Prostate gland (tissue), 2 donors: ENCODE data around the gene ADAD2.

Source experiments
- CTCF ChIP-seq, 4 experiments: fragments of 200-600 bp in 2 of 4; fragments of 450-650 bp in 2 of 4; sonication (generic) in 2 of 4; IDR thresholded peaks; 1 replicate in 3 of 4; 2 replicates in 1 of 4; pipeline ENCODE4 v1.5.1; 2016 to 2019; ENCODE audit warnings: antibody characterized with exemption in 4 of 4, mild to moderate bottlenecking in 2 of 4, moderate library complexity in 2 of 4
- POLR2A ChIP-seq: fragments of 450-650 bp; IDR thresholded peaks from one replicate; pipeline ENCODE4 v1.6.1; 2016; ENCODE audit warnings: antibody characterized with exemption, mild to moderate bottlenecking
- POLR2AphosphoS5 ChIP-seq: sonication (generic); formaldehyde crosslinking; IDR thresholded peaks from one replicate; pipeline ENCODE4 v1.6.1; 2017; ENCODE audit warnings: antibody characterized with exemption

GRCh38 chr16:84182680-84183571 lies 8.0 kb upstream of the ADAD2 start:
- TF ChIP-seq CTCF (IDR thresholded peaks at IDR 0.05) = no peak
- no peak for TF ChIP-seq POLR2A
- no peak for TF ChIP-seq POLR2AphosphoS5
